Calu3 (cell line): ENCODE data around the gene HOPX. TPM values are rescaled to one million over a fixed set of nuclear protein-coding genes. Genes with fewer than 3 reads are reported as not detected.

ENCODE experiments used
- BruUV-seq: library from RNA; stranded (reverse); fragments of 400-500 nt; replicated peaks from 2 replicates; lab custom pipeline; 2021; lab: Mats Ljungman, UMichigan
- CTCF ChIA-PET: fragments of 300-600 bp; sonication (Branson Sonifier 250); formaldehyde crosslinking; loops from one replicate; lab custom pipeline; 2022; ENCODE audit warnings: antibody characterized with exemption; lab: Charles Lee
- DNase-seq: peaks from one replicate; pipeline ENCODE4 v3.0.0; 2022
- H3K27ac Mint-ChIP-seq: one replicate; pipeline ENCODE4 v1.8.0; 2022; ENCODE audit warnings: mixed read lengths; ENCODE audit not compliant: unreplicated experiment
- H3K27me3 Mint-ChIP-seq: one replicate; pipeline ENCODE4 v1.8.0; 2022; ENCODE audit warnings: mixed read lengths; ENCODE audit not compliant: unreplicated experiment
- H3K36me3 Mint-ChIP-seq: one replicate; pipeline ENCODE4 v1.8.0; 2022; ENCODE audit warnings: mild to moderate bottlenecking, moderate library complexity, mixed read lengths; ENCODE audit not compliant: insufficient read depth, unreplicated experiment
- H3K4me1 Mint-ChIP-seq: one replicate; pipeline ENCODE4 v1.8.0; 2022; ENCODE audit warnings: mild to moderate bottlenecking, low read depth, mixed read lengths; ENCODE audit not compliant: unreplicated experiment
- H3K4me3 Mint-ChIP-seq: one replicate; pipeline ENCODE4 v1.8.0; 2022; ENCODE audit warnings: mild to moderate bottlenecking, low read depth, moderate library complexity, mixed read lengths; ENCODE audit not compliant: unreplicated experiment
- H3K9me3 Mint-ChIP-seq: one replicate; pipeline ENCODE4 v1.8.0; 2022; ENCODE audit warnings: low read depth, mixed read lengths; ENCODE audit not compliant: unreplicated experiment
- intact Hi-C: fragments of 100-400 bp; cut with micrococcal nuclease; formaldehyde crosslinking; loops from one replicate; pipeline ENCODE4 v1.10.0; 2022; ENCODE audit not compliant: unreplicated experiment
- total RNA-seq: library from RNA; stranded (reverse); gene quantifications from 2 replicates; pipeline ENCODE4 v1.2.3, GENCODE V29; 2022
- TF ChIP-seq, protein P1 (sequence below): fragments of 200-600 bp; IDR thresholded peaks from one replicate; pipeline ENCODE4 v1.8.0; 2022; ENCODE audit warnings: antibody characterized with exemption; ENCODE audit not compliant: unreplicated experiment

Gene HOPX
- total RNA-seq, 1 experiment from 2014 or later = not detected

DNA sequence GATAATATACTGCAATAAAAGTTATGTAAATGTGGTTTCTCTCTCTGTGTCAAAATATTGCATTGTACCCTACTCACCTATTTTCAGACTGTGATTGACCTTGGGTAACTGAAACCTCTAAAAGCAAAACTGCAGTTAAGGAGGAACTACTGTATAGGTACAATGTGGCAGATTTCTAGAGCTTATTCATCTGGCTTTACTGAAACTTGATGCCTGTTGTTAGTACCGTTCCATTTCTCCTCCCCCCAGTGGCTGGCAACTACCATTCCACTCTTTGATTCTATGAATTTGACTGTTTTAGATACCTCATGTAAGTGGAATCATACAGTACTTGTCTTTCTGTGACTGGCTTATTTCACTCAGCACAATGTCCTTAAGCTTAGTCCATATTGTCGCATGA, 61.9 kb downstream of the HOPX start:
- no peaks in the 10 kb centered on the region for H3K4me1 Mint-ChIP-seq
- intact Hi-C loops = no loop called here
- BruUV-seq = no TSS peak
- TF ChIP-seq, protein P1, sequence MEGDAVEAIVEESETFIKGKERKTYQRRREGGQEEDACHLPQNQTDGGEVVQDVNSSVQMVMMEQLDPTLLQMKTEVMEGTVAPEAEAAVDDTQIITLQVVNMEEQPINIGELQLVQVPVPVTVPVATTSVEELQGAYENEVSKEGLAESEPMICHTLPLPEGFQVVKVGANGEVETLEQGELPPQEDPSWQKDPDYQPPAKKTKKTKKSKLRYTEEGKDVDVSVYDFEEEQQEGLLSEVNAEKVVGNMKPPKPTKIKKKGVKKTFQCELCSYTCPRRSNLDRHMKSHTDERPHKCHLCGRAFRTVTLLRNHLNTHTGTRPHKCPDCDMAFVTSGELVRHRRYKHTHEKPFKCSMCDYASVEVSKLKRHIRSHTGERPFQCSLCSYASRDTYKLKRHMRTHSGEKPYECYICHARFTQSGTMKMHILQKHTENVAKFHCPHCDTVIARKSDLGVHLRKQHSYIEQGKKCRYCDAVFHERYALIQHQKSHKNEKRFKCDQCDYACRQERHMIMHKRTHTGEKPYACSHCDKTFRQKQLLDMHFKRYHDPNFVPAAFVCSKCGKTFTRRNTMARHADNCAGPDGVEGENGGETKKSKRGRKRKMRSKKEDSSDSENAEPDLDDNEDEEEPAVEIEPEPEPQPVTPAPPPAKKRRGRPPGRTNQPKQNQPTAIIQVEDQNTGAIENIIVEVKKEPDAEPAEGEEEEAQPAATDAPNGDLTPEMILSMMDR = no peak
- H3K4me3 Mint-ChIP-seq = no peak overlapping the region
- CTCF ChIA-PET = no interaction called here
- no peaks in the 10 kb centered on the region for H3K9me3 Mint-ChIP-seq
- no peaks in the 10 kb centered on the region for H3K36me3 Mint-ChIP-seq
- no peak for DNase-seq
- no peaks in the 10 kb centered on the region for H3K27me3 Mint-ChIP-seq
- no peak overlapping the region for H3K27ac Mint-ChIP-seq

DNA sequence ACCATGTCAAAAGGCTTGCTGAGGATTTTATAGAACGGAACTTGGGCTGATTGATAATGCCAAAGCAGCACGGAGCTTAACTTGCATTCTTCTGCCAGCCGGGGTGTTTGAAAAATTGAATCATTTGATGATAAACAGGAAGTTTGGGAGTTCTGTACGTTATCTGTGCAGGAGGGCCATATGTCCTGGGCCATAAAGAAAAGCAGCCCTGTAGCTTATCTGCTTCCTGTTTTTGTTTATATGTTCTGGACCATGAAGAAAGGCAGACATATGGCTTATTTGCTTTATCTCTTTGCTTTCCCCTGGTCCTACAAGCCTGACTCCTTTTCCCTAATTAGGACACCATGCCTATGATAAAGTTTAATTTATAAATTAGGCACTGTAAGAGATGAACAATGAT, 62.4 kb downstream of the HOPX start:
- no TSS peak for BruUV-seq

DNA sequence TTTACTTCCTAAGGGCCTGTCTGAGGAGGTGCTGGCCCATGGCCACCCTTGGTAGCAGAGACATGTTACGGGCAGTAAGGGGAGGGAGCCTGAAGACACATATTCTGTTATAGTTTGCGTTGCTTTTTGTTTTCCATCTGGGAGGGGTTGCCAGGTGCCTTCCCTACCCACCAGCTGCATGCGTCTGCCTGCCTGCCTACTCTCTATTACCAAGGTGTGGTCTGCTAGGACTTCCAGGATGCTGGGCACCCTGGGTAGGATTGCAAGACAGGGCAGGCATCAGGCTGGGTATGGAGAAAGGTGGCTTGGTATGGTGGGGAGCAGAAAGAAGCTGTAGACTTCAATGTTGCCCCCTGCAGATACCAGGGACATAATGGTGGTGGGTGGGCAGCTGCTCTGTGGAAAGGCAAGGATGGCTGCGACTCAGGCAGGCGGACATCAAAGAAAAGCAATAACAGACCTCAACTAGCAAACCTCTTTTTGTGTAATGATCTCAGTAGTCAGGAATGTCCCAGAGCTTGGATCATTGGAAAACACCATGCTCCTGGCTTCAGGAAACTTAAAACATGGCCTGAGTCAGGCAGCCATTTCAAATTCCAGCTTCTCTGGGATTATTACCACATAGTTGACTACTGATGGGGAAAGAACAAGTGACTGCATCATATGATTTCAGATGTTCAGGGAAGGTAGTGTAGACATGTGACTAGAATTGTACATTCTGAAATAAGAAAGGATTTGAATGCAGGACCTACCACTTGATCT, 67.8 kb downstream of the HOPX start:
- no peak for DNase-seq
- H3K4me3 Mint-ChIP-seq = no peak overlapping the region
- TF ChIP-seq, protein P1 = no peak
- H3K4me1 Mint-ChIP-seq = no peaks in the 10 kb centered on the region
- peaks cover 48% of the 10 kb centered on the region for H3K27me3 Mint-ChIP-seq
- no peaks in the 10 kb centered on the region for H3K36me3 Mint-ChIP-seq
- BruUV-seq = no TSS peak
- no peaks in the 10 kb centered on the region for H3K9me3 Mint-ChIP-seq
- intact Hi-C loops = no loop called here
- peak overlapping the region; percentile 39 for H3K27ac Mint-ChIP-seq
- CTCF ChIA-PET = interaction anchor here (0.6 kb wide), 1 partner anchor 174 kb away, joined by 4 read pairs; no protein-coding TSS in a partner anchor

More for the DNA sequence above, 62.4 kb downstream of the HOPX start:
- CTCF ChIA-PET = no interaction called here
- Mint-ChIP-seq H3K27ac (no peak overlapping the region), H3K4me1 (no peaks in the 10 kb centered on the region), H3K36me3 (no peaks in the 10 kb centered on the region), H3K4me3 (no peak overlapping the region), H3K9me3 (no peaks in the 10 kb centered on the region), H3K27me3 (peaks cover 3% of the 10 kb centered on the region)
- no peak for DNase-seq
- TF ChIP-seq, protein P1 = no peak
- intact Hi-C loops = no loop called here

DNA sequence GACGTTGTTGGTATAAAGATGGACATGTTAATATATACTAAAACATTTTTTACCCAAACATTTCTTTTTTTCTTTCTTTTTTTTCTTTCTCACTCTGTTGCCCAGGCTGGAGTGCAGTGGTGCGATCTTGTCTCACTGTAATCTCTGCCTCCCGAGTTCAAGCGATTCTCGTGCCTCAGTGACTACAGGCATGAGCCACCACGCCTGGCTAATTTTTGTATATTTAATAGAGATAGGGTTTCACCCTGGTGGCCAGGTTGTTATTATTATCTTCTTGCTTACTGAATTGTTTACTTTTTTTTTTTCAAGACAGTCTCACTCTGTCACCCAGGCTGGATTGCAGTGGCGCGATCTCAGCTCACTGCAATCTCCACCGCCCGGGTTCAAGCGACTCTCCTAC, 68.8 kb downstream of the HOPX start:
- DNase-seq = no peak
- Mint-ChIP-seq H3K4me3 (no peak overlapping the region), H3K4me1 (no peaks in the 10 kb centered on the region), H3K27ac (no peak overlapping the region), H3K27me3 (peaks cover 57% of the 10 kb centered on the region), H3K36me3 (no peaks in the 10 kb centered on the region), H3K9me3 (no peaks in the 10 kb centered on the region)
- BruUV-seq = no TSS peak
- intact Hi-C loops = no loop called here
- CTCF ChIA-PET = no interaction called here
- TF ChIP-seq, protein P1 = no peak
